ENCODE results near the gene FAM216B. TPM values are rescaled to one million over a fixed set of nuclear protein-coding genes. Genes with fewer than 3 reads are reported as not detected.

Gene FAM216B
- total and polyA plus RNA-seq, 10 of the 15 experiments (the other 5 are each of a cell fraction or from before 2014, with no cell fraction given): not detected

DNA sequence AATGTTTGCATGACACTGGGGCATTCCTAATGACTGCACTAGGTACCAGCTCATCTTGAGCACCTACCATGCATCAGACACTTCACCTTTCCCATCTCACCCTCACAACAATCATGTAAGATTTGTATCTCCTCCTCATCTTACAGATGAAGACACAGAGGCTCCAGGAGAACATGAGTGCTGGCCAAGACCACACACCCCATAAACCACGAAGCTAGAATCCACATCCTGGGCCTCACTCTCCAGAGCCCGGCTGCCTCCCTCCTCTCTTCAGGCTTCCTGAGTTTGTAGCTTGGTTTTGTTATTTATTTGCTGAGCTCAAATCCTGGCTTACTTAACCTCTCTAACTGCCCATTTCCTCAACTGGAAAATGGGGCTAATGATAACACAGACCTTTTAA lies 25.9 kb downstream of the FAM216B start (continued):
- TF ChIP-seq, protein P1, sequence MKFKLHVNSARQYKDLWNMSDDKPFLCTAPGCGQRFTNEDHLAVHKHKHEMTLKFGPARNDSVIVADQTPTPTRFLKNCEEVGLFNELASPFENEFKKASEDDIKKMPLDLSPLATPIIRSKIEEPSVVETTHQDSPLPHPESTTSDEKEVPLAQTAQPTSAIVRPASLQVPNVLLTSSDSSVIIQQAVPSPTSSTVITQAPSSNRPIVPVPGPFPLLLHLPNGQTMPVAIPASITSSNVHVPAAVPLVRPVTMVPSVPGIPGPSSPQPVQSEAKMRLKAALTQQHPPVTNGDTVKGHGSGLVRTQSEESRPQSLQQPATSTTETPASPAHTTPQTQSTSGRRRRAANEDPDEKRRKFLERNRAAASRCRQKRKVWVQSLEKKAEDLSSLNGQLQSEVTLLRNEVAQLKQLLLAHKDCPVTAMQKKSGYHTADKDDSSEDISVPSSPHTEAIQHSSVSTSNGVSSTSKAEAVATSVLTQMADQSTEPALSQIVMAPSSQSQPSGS (IDR thresholded peaks at IDR 0.05; ENCODE audit: low read length): no peak
- TF ChIP-seq ASH2L (IDR thresholded peaks at IDR 0.05; ENCODE audit: borderline replicate concordance, low read depth) (no peak), RUNX3 (IDR thresholded peaks at IDR 0.05; ENCODE audit: low read length) (no peak)
- TF ChIP-seq, protein P2, sequence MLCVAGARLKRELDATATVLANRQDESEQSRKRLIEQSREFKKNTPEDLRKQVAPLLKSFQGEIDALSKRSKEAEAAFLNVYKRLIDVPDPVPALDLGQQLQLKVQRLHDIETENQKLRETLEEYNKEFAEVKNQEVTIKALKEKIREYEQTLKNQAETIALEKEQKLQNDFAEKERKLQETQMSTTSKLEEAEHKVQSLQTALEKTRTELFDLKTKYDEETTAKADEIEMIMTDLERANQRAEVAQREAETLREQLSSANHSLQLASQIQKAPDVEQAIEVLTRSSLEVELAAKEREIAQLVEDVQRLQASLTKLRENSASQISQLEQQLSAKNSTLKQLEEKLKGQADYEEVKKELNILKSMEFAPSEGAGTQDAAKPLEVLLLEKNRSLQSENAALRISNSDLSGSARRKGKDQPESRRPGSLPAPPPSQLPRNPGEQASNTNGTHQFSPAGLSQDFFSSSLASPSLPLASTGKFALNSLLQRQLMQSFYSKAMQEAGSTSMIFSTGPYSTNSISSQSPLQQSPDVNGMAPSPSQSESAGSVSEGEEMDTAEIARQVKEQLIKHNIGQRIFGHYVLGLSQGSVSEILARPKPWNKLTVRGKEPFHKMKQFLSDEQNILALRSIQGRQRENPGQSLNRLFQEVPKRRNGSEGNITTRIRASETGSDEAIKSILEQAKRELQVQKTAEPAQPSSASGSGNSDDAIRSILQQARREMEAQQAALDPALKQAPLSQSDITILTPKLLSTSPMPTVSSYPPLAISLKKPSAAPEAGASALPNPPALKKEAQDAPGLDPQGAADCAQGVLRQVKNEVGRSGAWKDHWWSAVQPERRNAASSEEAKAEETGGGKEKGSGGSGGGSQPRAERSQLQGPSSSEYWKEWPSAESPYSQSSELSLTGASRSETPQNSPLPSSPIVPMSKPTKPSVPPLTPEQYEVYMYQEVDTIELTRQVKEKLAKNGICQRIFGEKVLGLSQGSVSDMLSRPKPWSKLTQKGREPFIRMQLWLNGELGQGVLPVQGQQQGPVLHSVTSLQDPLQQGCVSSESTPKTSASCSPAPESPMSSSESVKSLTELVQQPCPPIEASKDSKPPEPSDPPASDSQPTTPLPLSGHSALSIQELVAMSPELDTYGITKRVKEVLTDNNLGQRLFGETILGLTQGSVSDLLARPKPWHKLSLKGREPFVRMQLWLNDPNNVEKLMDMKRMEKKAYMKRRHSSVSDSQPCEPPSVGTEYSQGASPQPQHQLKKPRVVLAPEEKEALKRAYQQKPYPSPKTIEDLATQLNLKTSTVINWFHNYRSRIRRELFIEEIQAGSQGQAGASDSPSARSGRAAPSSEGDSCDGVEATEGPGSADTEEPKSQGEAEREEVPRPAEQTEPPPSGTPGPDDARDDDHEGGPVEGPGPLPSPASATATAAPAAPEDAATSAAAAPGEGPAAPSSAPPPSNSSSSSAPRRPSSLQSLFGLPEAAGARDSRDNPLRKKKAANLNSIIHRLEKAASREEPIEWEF (IDR thresholded peaks at IDR 0.05; ENCODE audit: insufficient replicate concordance, low read depth, low read length): no peak

DNA sequence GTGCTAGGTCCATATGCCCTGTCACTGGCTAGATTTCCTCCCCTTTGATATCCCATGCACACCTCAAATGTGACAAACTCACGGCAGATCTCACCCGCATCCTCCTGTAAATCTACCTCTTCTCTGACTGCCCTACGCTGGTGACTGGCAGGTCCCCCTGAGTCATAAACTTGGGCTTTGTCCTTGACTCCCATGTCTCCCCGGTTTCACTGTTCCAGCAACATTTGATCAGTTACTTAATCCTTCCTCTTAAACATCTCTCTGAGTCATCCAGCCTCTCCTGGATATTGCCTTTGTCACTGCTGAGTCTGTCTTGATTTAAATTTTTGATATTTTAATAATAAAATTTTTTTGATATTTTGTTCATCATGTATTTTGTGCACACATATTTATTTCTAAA lies 26.5 kb downstream of the FAM216B start:
- intact Hi-C loops (cut with micrococcal nuclease; ENCODE audit: unreplicated experiment): no loop called here
- CTCF ChIA-PET: interaction anchor here (1.0 kb wide), 1 partner anchor 8 kb away, joined by 3 read pairs; no protein-coding TSS in a partner anchor
- Histone ChIP-seq H3K9me3 (replicated peaks; ENCODE audit: control insufficient read depth, insufficient read depth, low read length) (no peaks in the 10 kb centered on the region; the same call in 2 of the 3 replicates), H3K79me2 (ENCODE audit: control insufficient read depth, insufficient read depth, low read length) (no peaks in the 10 kb centered on the region), H3K4me1 (ENCODE audit: control insufficient read depth, insufficient read depth, low read length) (peaks cover 12% of the 10 kb centered on the region), H3K27me3 (replicated peaks in 1 of 2; ENCODE audit: control insufficient read depth in 2 of 2, insufficient read depth in 2 of 2, low read length in 1 of 2) (no peaks in the 10 kb centered on the region), H3K9ac (ENCODE audit: control insufficient read depth, insufficient read depth, low read length) (no peak overlapping the region), H2AFZ (ENCODE audit: control insufficient read depth, low read depth, low read length) (no peak overlapping the region), H3K4me3 (no peak overlapping the region), H3K4me2 (ENCODE audit: control insufficient read depth, insufficient read depth) (no peak overlapping the region), H3K27ac (ENCODE audit: control insufficient read depth, insufficient read depth) (no peak overlapping the region), H4K20me1 (ENCODE audit: control insufficient read depth, insufficient read depth) (no peaks in the 10 kb centered on the region), H3K36me3 (ENCODE audit: control insufficient read depth in 2 of 2, insufficient read depth in 2 of 2, low read length in 1 of 2) (no peaks in the 10 kb centered on the region)
- SMC1A ChIA-PET (ENCODE audit: uncharacterized antibody, unreplicated experiment): no interaction called here
- FAIRE-seq (no peak), DNase-seq (ENCODE audit: low read depth, low spot score) (no peak), ATAC-seq (no peak)
- in situ Hi-C loops (cut with MboI): no loop called here
- POLR2A ChIA-PET: no interaction called here
- WGBS (ENCODE audit: insufficient coverage, insufficient replicate concordance, low lambda C conversion rate, missing lambda C conversion rate): 85% methylated on average over 4 of the region's 4 CpGs
- no TSS peak for BruUV-seq (replicated peaks)
- RAD21 ChIA-PET (ENCODE audit: unreplicated experiment): interaction anchor here (1.5 kb wide), 1 partner anchor 474 kb away, joined by 3 read pairs; no protein-coding TSS in a partner anchor
- TF ChIP-seq CREM (IDR thresholded peaks at IDR 0.05; ENCODE audit: low read depth) (no peak), CHD2 (IDR thresholded peaks at IDR 0.05; ENCODE audit: borderline replicate concordance, low read depth, low read length) (no peak), NFYA (IDR thresholded peaks at IDR 0.05; ENCODE audit: borderline replicate concordance, low read depth, low read length) (no peak), ZBED1 (IDR thresholded peaks at IDR 0.05; ENCODE audit: borderline replicate concordance) (no peak), FOXM1 (IDR thresholded peaks at IDR 0.05; ENCODE audit: low read depth, low read length) (no peak), SPI1 (IDR thresholded peaks at IDR 0.05; ENCODE audit: borderline replicate concordance, insufficient read depth, low read depth, low read length) (no peak), BHLHE40 (IDR thresholded peaks at IDR 0.05; ENCODE audit: borderline replicate concordance in 1 of 2, low read depth in 2 of 2, low read length in 1 of 2) (no peak), ZNF274 (IDR thresholded peaks at IDR 0.05; ENCODE audit: insufficient read depth, insufficient read length) (no peak), TCF7 (IDR thresholded peaks at IDR 0.05; ENCODE audit: borderline replicate concordance) (no peak), SRF (IDR thresholded peaks at IDR 0.05; ENCODE audit: low read depth in 2 of 2, low read length in 2 of 2) (no peak)
- TF ChIP-seq, protein P3, sequence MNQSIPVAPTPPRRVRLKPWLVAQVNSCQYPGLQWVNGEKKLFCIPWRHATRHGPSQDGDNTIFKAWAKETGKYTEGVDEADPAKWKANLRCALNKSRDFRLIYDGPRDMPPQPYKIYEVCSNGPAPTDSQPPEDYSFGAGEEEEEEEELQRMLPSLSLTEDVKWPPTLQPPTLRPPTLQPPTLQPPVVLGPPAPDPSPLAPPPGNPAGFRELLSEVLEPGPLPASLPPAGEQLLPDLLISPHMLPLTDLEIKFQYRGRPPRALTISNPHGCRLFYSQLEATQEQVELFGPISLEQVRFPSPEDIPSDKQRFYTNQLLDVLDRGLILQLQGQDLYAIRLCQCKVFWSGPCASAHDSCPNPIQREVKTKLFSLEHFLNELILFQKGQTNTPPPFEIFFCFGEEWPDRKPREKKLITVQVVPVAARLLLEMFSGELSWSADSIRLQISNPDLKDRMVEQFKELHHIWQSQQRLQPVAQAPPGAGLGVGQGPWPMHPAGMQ (IDR thresholded peaks at IDR 0.05; ENCODE audit: borderline replicate concordance): no peak

Data from GM12878 (cell line).